ENCODE data around the gene MTF2. TPM values are rescaled to one million over a fixed set of nuclear protein-coding genes. Genes with fewer than 3 reads are reported as not detected.
"Not testable (repeated sequence)": the region's sequence is repeated elsewhere in the genome, so short reads cannot be mapped to it uniquely, and the experiment has no call there.

Gene MTF2
- total RNA-seq, 1 experiment from 2014 or later: 110 TPM

DNA sequence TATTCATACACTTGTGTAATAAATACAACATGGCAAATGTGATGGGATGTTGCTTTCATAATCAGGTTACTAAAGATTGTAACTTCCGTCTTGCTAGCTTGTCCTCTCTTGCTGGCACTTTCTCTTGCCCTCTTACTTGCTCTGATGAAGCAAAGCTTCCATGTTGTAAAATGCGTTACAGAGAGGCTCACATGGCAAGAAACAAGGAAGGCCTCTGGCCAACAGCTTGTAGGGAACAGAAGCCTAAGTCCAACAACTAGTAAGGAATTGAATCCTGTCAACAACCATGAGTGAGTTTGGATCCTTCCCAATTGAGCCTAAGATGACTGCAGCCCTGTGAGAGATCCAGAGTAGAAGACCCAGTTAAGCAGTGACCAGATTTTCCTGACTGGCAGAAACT is 85.7 kb downstream of the MTF2 start:
- H4K5ac ChIP-seq (ENCODE audit: insufficient read length, low read depth, low read length): no peak overlapping the region
- H3K79me1 ChIP-seq (ENCODE audit: insufficient read depth, low read depth, low read length, poor library complexity, severe bottlenecking): peaks cover 3% of the 10 kb centered on the region
- no peak overlapping the region for H3K27ac ChIP-seq (ENCODE audit: insufficient read length, low read depth, low read length)
- TF ChIP-seq CTCF (conservative IDR thresholded peaks at IDR 0.05): no peak
- H3K4me2 ChIP-seq (ENCODE audit: insufficient read depth, insufficient read length, low read length): no peak overlapping the region
- no peak for DNase-seq
- no peaks in the 10 kb centered on the region; the same call in 1 of the 2 replicates for H3K4me1 ChIP-seq (ENCODE audit: insufficient read depth, low read length)
- H2AFZ ChIP-seq (ENCODE audit: low read length): no peak overlapping the region
- H3K9me3 ChIP-seq (ENCODE audit: control insufficient read depth, low read depth, low read length): no peaks in the 10 kb centered on the region
- no peaks in the 10 kb centered on the region for H3K27me3 ChIP-seq (ENCODE audit: insufficient read depth, low read length)
- no peak overlapping the region for H3K14ac ChIP-seq (ENCODE audit: insufficient read depth, low read length)
- Mint-ChIP-seq H3K9me3 (peaks cover 0 to 2% of the 10 kb centered on the region in 2 experiments; a peak in 1 of 5 replicates), H3K4me1 (peaks cover 0 to 5% of the 10 kb centered on the region in 2 experiments; a peak in 3 of 4 replicates), H3K27me3 (ENCODE audit: low read depth) (no peaks in the 10 kb centered on the region; the same call in 1 of the 2 replicates), H3K4me3 (no peak overlapping the region), H3K27ac (peak overlapping the region in 1 of 3 experiments; percentile 53; a peak in 1 of 7 replicates), H3K36me3 (ENCODE audit: insufficient read depth in 1 of 3, low read depth in 3 of 3) (peaks cover 3 to 24% (median 19%) of the 10 kb centered on the region in 3 experiments; a peak in 6 of 7 replicates)
- H3K4ac ChIP-seq (ENCODE audit: low read depth, low read length): no peak overlapping the region
- no peak overlapping the region for H3K23ac ChIP-seq (ENCODE audit: insufficient read length, low read depth, low read length)
- H2AK5ac ChIP-seq (ENCODE audit: insufficient read length, low read length): no peak overlapping the region
- no peak overlapping the region for H4K8ac ChIP-seq (replicated peaks; ENCODE audit: insufficient read length, low read depth, low read length)
- no peak overlapping the region for H3K18ac ChIP-seq (ENCODE audit: insufficient read length, low read depth, low read length)
- H2BK5ac ChIP-seq (ENCODE audit: insufficient read length, low read length): no peak overlapping the region
- no peak overlapping the region for H3T11ph ChIP-seq (ENCODE audit: low read length)
- no peaks in the 10 kb centered on the region; the same call in 1 of the 2 replicates for H3K79me2 ChIP-seq (ENCODE audit: insufficient read depth, low read length)
- H4K91ac ChIP-seq (ENCODE audit: insufficient read length, low read depth, low read length): no peak overlapping the region
- H2BK15ac ChIP-seq (ENCODE audit: low read depth, low read length): no peak overlapping the region
- no peaks in the 10 kb centered on the region for H3K23me2 ChIP-seq (ENCODE audit: insufficient read length, low read depth, low read length, poor library complexity, severe bottlenecking)
- H2BK20ac ChIP-seq (ENCODE audit: low read depth, low read length, poor library complexity, severe bottlenecking): no peak overlapping the region
- no peaks in the 10 kb centered on the region for H4K20me1 ChIP-seq (ENCODE audit: control insufficient read depth, insufficient read depth, insufficient read length)
- H3K56ac ChIP-seq (ENCODE audit: insufficient read length, low read depth, low read length): no peak overlapping the region
- no peak overlapping the region for H3K9ac ChIP-seq (ENCODE audit: extremely low read depth, insufficient read length, low read length)
- WGBS (ENCODE audit: extremely low coverage, insufficient read length, low lambda C conversion rate): no CpG with 5 or more reads among the region's 2 CpGs
- H2BK12ac ChIP-seq (ENCODE audit: insufficient read length, low read depth, low read length): no peak overlapping the region
- no peak overlapping the region for H2BK120ac ChIP-seq (ENCODE audit: low read depth, low read length, poor library complexity, severe bottlenecking)

DNA sequence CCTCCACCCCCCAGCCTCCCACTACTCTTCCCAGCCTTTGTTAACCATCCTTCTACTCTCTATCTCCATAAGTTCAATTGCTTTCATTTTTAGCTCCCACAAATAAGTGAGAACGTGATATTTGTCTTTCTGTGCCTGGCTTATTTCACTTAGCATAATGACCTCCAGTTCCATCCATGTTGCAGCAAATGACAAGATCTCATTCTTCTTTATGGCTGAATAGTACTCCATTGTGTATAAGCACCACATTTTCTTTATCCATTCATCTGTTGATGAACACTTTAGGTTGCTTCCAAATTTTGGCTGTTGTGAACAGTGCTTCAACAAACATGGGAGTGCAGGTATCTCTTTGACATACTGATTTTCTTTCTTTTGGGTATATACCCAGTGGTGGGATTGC is 86.8 kb downstream of the MTF2 start:
- not testable (repeated sequence) for H3K14ac ChIP-seq (ENCODE audit: insufficient read depth, low read length); H2BK12ac ChIP-seq (ENCODE audit: insufficient read length, low read depth, low read length); H3K4me3 Mint-ChIP-seq; H3K27me3 ChIP-seq (ENCODE audit: insufficient read depth, low read length); H3K23ac ChIP-seq (ENCODE audit: insufficient read length, low read depth, low read length); H3K4ac ChIP-seq (ENCODE audit: low read depth, low read length); H3K27ac ChIP-seq (ENCODE audit: insufficient read length, low read depth, low read length); H3K4me2 ChIP-seq (ENCODE audit: insufficient read depth, insufficient read length, low read length); H3K27me3 Mint-ChIP-seq (ENCODE audit: low read depth); H3K18ac ChIP-seq (ENCODE audit: insufficient read length, low read depth, low read length); DNase-seq; H4K91ac ChIP-seq (ENCODE audit: insufficient read length, low read depth, low read length); H3K4me1 Mint-ChIP-seq; H2AK5ac ChIP-seq (ENCODE audit: insufficient read length, low read length); H4K8ac ChIP-seq (replicated peaks; ENCODE audit: insufficient read length, low read depth, low read length); H2BK5ac ChIP-seq (ENCODE audit: insufficient read length, low read length); H3K9me3 Mint-ChIP-seq; H3K9me3 ChIP-seq (ENCODE audit: control insufficient read depth, low read depth, low read length); H2BK20ac ChIP-seq (ENCODE audit: low read depth, low read length, poor library complexity, severe bottlenecking); H3K56ac ChIP-seq (ENCODE audit: insufficient read length, low read depth, low read length); H3K9ac ChIP-seq (ENCODE audit: extremely low read depth, insufficient read length, low read length); H2AFZ ChIP-seq (ENCODE audit: low read length); H3T11ph ChIP-seq (ENCODE audit: low read length); H4K5ac ChIP-seq (ENCODE audit: insufficient read length, low read depth, low read length); H3K27ac Mint-ChIP-seq; H4K20me1 ChIP-seq (ENCODE audit: control insufficient read depth, insufficient read depth, insufficient read length); H3K79me2 ChIP-seq (ENCODE audit: insufficient read depth, low read length); H2BK120ac ChIP-seq (ENCODE audit: low read depth, low read length, poor library complexity, severe bottlenecking); H3K23me2 ChIP-seq (ENCODE audit: insufficient read length, low read depth, low read length, poor library complexity, severe bottlenecking); H2BK15ac ChIP-seq (ENCODE audit: low read depth, low read length); H3K79me1 ChIP-seq (ENCODE audit: insufficient read depth, low read depth, low read length, poor library complexity, severe bottlenecking); H3K4me1 ChIP-seq (ENCODE audit: insufficient read depth, low read length)
- H3K36me3 Mint-ChIP-seq (ENCODE audit: insufficient read depth in 1 of 3, low read depth in 3 of 3): peaks cover 3 to 26% (median 19%) of the 10 kb centered on the region in 3 experiments; a peak in 6 of 7 replicates
- no CpG with 5 or more reads among the region's 1 CpG for WGBS (ENCODE audit: extremely low coverage, insufficient read length, low lambda C conversion rate)
